Heart left ventricle (tissue), 16 donors: ENCODE data around the gene MIPOL1. TPM values are rescaled to one million over a fixed set of nuclear protein-coding genes. Genes with fewer than 3 reads are reported as not detected.

Experiments used
- ATAC-seq, 4 donors: fragments of 200-7000 bp; cut with Tn5 transposase; one replicate each; pipeline ENCODE4 v1.9.1; 2020 to 2022; ENCODE audit warnings: moderate library complexity in 4 of 4, mild to moderate bottlenecking in 3 of 4, moderate number of reproducible peaks in 1 of 4
- DNase-seq, 5 donors: peaks; one replicate each; pipeline ENCODE4 v3.0.0-alpha.2; 2020
- H3K27ac ChIP-seq, 12 donors: fragments of 200-600 bp; sonication (generic) in 4 of 12; one replicate each; pipeline versions ENCODE4 v1.5.0 to v1.8.0; 2016 to 2022; ENCODE audit warnings: mild to moderate bottlenecking in 2 of 12
- H3K27me3 ChIP-seq, 9 donors: fragments of 200-600 bp; sonication (generic) in 2 of 9; one replicate each; pipeline versions ENCODE4 v1.5.1 to v1.8.0; 2016 to 2022; ENCODE audit warnings: mild to moderate bottlenecking in 3 of 9
- H3K36me3 ChIP-seq, 9 donors: fragments of 200-600 bp; sonication (generic) in 2 of 9; one replicate each; pipeline versions ENCODE4 v1.5.0 to v1.8.0; 2018 to 2022; ENCODE audit warnings: mild to moderate bottlenecking in 2 of 9
- H3K4me1 ChIP-seq, 12 donors: fragments of 200-600 bp; sonication (generic) in 4 of 12; one replicate each; pipeline versions ENCODE4 v1.5.0 to v1.8.0; 2016 to 2022; ENCODE audit warnings: mild to moderate bottlenecking in 3 of 12
- H3K4me3 ChIP-seq, 12 donors: fragments of 200-600 bp; sonication (generic) in 4 of 12; one replicate each; pipeline versions ENCODE4 v1.5.0 to v1.8.0; 2017 to 2022; ENCODE audit warnings: mild to moderate bottlenecking in 9 of 12, moderate library complexity in 4 of 12
- H3K9me3 ChIP-seq, 12 donors: fragments of 200-600 bp; sonication (generic) in 4 of 12; one replicate each; pipeline versions ENCODE4 v1.5.0 to v1.8.0; 2016 to 2022; ENCODE audit warnings: mild to moderate bottlenecking in 1 of 12
- POLR2A ChIP-seq, 2 donors: fragments of 450-650 bp; IDR thresholded peaks; one replicate each; pipeline ENCODE4 v1.6.1; 2017; ENCODE audit warnings: antibody characterized with exemption in 2 of 2, mild to moderate bottlenecking in 2 of 2, moderate library complexity in 2 of 2
- WGBS, 4 donors: extraction: QIAGEN DNeasy Blood & Tissue Kit in 2 of 4; methylation state at CpG; one replicate each; pipeline versions ENCODE4 v1.1.5 to v1.1.7; 2013 to 2018; 5-methylcytosine and 5-hydroxymethylcytosine counted together
- intact Hi-C, 10 donors: fragments of 100-400 bp; cut with DNase I; formaldehyde crosslinking; loops; one replicate each; pipeline versions ENCODE4 v1.11.1 to v1.14.2; 2022
- polyA plus RNA-seq, 2 donors: library from polyadenylated mRNA; stranded (reverse); fragments of 200-250 nt; gene quantifications; one replicate each; pipeline ENCODE4 v1.2.3, GENCODE V29; 2013
- total RNA-seq, 9 donors: library from RNA; depleted of rRNA in 2 of 9; stranded (reverse); fragments of >200 nt in 2 of 9; fragmentation: NEBNext Ultra II Directional in 3 of 9; extraction: Animal tissue kit (Norgen Biotek cat#: 25700) in 3 of 9; gene quantifications; one replicate each; pipeline versions ENCODE4 v1.1.0 to v1.2.4, GENCODE V29; 2016 to 2023
- TF ChIP-seq, protein P1 (sequence below), 12 donors: fragments of 200-600 bp; sonication (generic) in 4 of 12; IDR thresholded peaks; one replicate each; pipeline versions ENCODE4 v1.5.0 to v1.8.0; 2018 to 2022; ENCODE audit warnings: antibody characterized with exemption in 12 of 12, mild to moderate bottlenecking in 5 of 12
- donor health status: ischemic (EF 13 %, LVEDD 7.1; RV severe dilation, severe dysfunction).
- donor health status: healthy with polysubstance abuse.
- donor health status: DM: no; HTN: yes; CAD: no.
- donor health status: DM: no; HTN: no; CAD: no.
- donor health status: ischemic (EF 25% LVEDD 6.9; RV normal size, moderate dysfunction).
- donor health status: ischemic (EF 25% LVEDD 5.7; RV mildly dilated, moderate dysfunction).
- donor health status: healthy.
- donor health status: DM: yes; HTN: yes; CAD: no.
- donor health status: ischemic (EF 35%, LVEDD 5.7; RV mildly dilated, moderate dysfunction).
- donor health status: nonischemic (EF 11% LVEDD 7.7; RV severe dilation, severe dysfunction).
- donor health status: DM: yes; HTN: yes; CAD: no.
- donor health status: PGD.
- donor health status: ischemic (EF 29% LVEDD 5.4; RV normal size, mild dysfunction).
- donor health status: nonischemic (EF 23%, LVEDD 6.1; RV moderate dilation, normal function).

Gene MIPOL1
- total and polyA plus RNA-seq, 11 donors: 0.99 to 7.3 (median 5.0) TPM

DNA sequence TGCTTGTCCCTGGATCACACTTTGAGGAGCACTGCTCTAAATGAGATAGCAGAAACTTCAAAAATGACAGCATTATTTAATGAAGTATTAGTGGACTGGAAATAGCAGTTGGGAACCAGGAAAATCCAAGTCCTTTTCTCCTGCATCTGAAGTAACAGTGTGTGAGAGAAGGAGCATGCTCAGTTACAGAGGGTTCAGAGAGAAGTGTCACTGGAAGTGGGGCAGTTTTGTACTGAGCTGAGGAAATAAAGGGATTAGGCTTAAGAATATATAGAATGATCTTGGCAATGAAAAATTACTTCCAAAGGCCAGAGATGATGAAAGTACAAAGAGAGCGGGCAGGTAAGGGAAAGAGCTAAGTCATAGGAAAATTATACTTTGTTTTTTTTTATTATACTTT, 130.9 kb downstream of the MIPOL1 start:
- intact Hi-C loops: no loop called here
- Histone ChIP-seq H3K36me3 (no peaks in the 10 kb centered on the region), H3K27me3 (no peaks in the 10 kb centered on the region), H3K27ac (no peak overlapping the region), H3K9me3 (peaks cover 0 to 18% (median 6%) of the 10 kb centered on the region in 12 donors), H3K4me3 (no peak overlapping the region), H3K4me1 (no peaks in the 10 kb centered on the region)
- ATAC-seq (no peak), DNase-seq (no peak)
- TF ChIP-seq, protein P1, sequence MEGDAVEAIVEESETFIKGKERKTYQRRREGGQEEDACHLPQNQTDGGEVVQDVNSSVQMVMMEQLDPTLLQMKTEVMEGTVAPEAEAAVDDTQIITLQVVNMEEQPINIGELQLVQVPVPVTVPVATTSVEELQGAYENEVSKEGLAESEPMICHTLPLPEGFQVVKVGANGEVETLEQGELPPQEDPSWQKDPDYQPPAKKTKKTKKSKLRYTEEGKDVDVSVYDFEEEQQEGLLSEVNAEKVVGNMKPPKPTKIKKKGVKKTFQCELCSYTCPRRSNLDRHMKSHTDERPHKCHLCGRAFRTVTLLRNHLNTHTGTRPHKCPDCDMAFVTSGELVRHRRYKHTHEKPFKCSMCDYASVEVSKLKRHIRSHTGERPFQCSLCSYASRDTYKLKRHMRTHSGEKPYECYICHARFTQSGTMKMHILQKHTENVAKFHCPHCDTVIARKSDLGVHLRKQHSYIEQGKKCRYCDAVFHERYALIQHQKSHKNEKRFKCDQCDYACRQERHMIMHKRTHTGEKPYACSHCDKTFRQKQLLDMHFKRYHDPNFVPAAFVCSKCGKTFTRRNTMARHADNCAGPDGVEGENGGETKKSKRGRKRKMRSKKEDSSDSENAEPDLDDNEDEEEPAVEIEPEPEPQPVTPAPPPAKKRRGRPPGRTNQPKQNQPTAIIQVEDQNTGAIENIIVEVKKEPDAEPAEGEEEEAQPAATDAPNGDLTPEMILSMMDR (IDR thresholded peaks at IDR 0.05): no peak
- TF ChIP-seq POLR2A (IDR thresholded peaks at IDR 0.05): no peak
- 93 to 100% (median 97%) methylated on average over 1 of the region's 1 CpG for WGBS, 4 donors

DNA sequence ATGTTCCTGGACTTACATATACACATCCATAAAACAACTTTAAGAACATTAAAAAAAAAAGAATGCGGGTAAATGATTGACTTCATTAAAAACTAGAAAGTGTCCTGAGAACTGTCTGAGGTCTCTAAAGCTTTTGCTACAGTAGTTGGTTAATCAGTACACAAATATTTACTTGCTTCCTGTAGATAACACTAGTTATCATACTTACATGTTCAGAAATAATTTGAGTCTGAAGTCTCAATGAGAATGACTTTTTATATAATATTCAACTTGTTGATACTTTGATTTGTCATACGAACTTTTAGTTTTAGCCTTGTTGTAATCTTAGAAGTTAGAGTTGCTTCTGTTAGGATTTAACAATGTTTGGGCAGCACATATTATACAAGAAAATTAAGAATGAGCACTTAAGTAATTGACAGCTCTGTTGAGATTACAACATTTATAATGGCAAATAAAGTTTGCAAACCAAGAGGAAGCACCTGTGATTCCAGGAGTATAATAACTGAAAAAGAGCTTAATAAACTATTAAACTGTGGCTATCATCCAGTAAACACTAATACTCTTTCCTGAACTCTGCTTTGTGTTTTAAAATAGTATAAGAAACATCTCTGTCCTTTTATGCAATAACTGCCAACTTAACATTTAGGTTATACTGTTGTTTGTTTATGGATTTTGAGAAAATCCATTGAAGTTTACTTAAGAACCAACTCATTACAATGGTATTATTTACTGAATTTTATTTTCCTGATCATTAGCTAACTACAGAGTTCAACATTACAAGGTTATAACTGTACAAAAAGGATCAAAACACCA, 131.7 kb downstream of the MIPOL1 start:
- H3K9me3 ChIP-seq: peaks cover 0 to 18% (median 6%) of the 10 kb centered on the region in 12 donors
- H3K4me3 ChIP-seq: no peak overlapping the region
- no peak for DNase-seq
- H3K4me1 ChIP-seq: no peaks in the 10 kb centered on the region
- no peak for ATAC-seq
- no peak overlapping the region for H3K27ac ChIP-seq
- no peaks in the 10 kb centered on the region for H3K27me3 ChIP-seq
- no peaks in the 10 kb centered on the region for H3K36me3 ChIP-seq
- intact Hi-C loops: no loop called here
- no peak for TF ChIP-seq POLR2A (IDR thresholded peaks at IDR 0.05)
- TF ChIP-seq, protein P1 (IDR thresholded peaks at IDR 0.05): no peak
- WGBS, 4 donors: 65 to 78% (median 73%) methylated on average over 2 of the region's 2 CpGs

DNA sequence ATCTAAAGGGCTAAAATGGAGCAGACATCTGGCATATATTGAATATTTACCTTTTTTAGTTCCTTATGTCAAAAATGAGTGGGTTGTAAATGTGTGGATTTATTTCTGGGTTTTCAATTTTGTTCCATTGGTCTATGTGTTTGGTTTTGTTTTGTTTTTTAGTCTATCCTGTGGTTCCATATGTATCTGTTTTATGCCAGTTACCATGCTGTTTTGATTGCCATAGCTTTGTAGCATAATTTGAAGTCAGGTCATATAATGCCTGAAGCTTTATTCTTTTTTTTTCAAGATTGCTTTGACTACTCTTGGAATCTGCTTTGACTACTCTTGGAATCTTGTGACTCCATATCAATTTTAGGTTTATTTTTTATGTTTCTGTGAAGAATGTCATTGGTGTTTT, 133.2 kb downstream of the MIPOL1 start:
- Histone ChIP-seq H3K9me3 (peaks cover 0 to 18% (median 7%) of the 10 kb centered on the region in 12 donors), H3K4me1 (no peaks in the 10 kb centered on the region), H3K27ac (no peak overlapping the region), H3K36me3 (no peaks in the 10 kb centered on the region), H3K27me3 (no peaks in the 10 kb centered on the region), H3K4me3 (no peak overlapping the region)
- ATAC-seq (no peak), DNase-seq (no peak)
- intact Hi-C loops: no loop called here
- TF ChIP-seq POLR2A (IDR thresholded peaks at IDR 0.05): no peak
- TF ChIP-seq, protein P1 (IDR thresholded peaks at IDR 0.05): no peak

DNA sequence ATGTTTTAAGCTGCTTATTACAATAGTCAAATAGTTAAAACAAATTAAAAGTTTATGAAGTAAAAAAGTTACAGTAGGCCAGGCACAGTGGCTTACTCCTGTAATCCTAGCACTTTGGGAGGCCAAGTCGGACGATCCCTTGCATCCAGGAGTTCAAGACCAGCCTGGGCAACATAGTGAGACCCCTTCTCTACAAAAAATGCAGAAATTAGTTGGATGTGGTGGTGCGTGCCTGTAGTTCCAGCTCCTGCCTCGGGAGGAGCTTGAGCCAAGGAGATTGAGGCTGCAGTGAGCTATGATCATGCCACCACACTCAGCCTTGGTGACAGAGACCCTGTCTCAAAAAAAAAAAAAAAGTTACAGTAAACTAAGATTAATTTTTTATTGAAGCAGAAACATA, 142.6 kb downstream of the MIPOL1 start:
- Histone ChIP-seq H3K27ac (no peak overlapping the region), H3K4me3 (no peak overlapping the region), H3K27me3 (no peaks in the 10 kb centered on the region), H3K9me3 (no peaks in the 10 kb centered on the region), H3K36me3 (no peaks in the 10 kb centered on the region), H3K4me1 (no peaks in the 10 kb centered on the region)
- intact Hi-C loops: no loop called here
- TF ChIP-seq POLR2A (IDR thresholded peaks at IDR 0.05): no peak
- TF ChIP-seq, protein P1 (IDR thresholded peaks at IDR 0.05): no peak
- ATAC-seq (no peak), DNase-seq (no peak)
- WGBS, 4 donors: 77 to 90% (median 82%) methylated on average over 4 of the region's 4 CpGs
